22Rv1 (cell line): ENCODE data around the gene KATNB1.

ENCODE experiments used
- ZFX ChIP-seq: fragments of 450-650 bp; IDR thresholded peaks from 2 replicates; pipeline ENCODE4 v1.6.1; 2017; ENCODE audit warnings: antibody characterized with exemption, borderline replicate concordance
- TF ChIP-seq, protein P1 (sequence below): fragments of 450-650 bp; IDR thresholded peaks from 2 replicates; pipeline ENCODE4 v1.5.1; 2017; ENCODE audit warnings: mild to moderate bottlenecking

DNA sequence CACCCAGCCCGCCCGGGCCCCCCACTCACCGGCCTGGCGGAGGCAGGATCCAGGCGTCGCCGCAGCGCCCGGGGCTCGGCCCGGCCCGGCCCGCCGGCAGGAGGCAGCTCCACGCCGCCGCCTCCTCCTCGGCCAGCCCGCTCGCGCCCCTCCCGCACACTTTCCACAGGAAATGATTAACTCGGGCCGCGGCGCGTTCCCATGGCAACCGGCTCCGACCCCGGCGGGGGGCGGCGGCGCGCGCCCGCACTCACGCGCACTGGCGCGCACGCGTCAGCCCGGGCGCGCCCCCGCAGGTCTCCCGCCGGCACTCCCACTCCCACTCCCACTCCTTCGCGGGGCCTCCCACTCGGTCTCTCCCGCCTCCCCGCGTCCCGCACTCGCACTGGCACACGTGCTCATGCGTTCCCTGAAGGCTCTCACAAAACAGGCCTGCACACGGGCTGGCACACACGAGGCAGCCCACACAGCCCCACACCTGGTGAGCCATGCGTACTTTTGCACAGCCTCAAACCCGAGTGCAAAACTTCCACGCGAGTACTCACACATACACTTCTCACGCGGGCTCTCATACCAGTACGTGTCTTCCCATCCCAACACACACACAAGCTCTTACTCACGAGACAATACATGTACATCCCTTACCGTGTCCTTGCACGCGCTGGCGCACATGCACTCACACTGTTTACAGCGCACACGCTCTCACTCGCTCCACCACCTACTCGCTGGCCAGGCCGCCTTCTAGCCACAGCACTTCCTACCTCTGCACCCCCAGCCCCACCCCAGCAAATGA, 67.0 kb downstream of the KATNB1 start, which contains the start of gene KIFC3:
- TF ChIP-seq, protein P1, sequence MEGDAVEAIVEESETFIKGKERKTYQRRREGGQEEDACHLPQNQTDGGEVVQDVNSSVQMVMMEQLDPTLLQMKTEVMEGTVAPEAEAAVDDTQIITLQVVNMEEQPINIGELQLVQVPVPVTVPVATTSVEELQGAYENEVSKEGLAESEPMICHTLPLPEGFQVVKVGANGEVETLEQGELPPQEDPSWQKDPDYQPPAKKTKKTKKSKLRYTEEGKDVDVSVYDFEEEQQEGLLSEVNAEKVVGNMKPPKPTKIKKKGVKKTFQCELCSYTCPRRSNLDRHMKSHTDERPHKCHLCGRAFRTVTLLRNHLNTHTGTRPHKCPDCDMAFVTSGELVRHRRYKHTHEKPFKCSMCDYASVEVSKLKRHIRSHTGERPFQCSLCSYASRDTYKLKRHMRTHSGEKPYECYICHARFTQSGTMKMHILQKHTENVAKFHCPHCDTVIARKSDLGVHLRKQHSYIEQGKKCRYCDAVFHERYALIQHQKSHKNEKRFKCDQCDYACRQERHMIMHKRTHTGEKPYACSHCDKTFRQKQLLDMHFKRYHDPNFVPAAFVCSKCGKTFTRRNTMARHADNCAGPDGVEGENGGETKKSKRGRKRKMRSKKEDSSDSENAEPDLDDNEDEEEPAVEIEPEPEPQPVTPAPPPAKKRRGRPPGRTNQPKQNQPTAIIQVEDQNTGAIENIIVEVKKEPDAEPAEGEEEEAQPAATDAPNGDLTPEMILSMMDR: peak; percentile 51
- TF ChIP-seq ZFX: no peak
